OCI-LY1 (cell line): Measurements from ENCODE around the gene PTGER4.
"Not testable (repeated sequence)": the region's sequence is repeated elsewhere in the genome, so short reads cannot be mapped to it uniquely, and the experiment has no call there.

Source experiments
- H2AFZ ChIP-seq: fragments of 200-600 bp; sonication (generic), shearing (Covaris generic); 2 replicates; pipeline ENCODE4 v1.6.0; 2014; ENCODE audit warnings: antibody characterized with exemption, mild to moderate bottlenecking, low read length
- H3F3A ChIP-seq: fragments of 200-600 bp; sonication (generic), shearing (Covaris generic); 2 replicates; pipeline ENCODE4 v1.6.0; 2014; ENCODE audit warnings: mild to moderate bottlenecking, antibody characterized with exemption, low read length, moderate library complexity; ENCODE audit not compliant: insufficient read depth
- H3K27ac ChIP-seq: fragments of 200-600 bp; sonication (generic); 2 replicates; pipeline ENCODE4 v1.5.1; 2014; ENCODE audit warnings: low read length, mixed run types, mild to moderate bottlenecking, low read depth; ENCODE audit not compliant: poor library complexity, severe bottlenecking
- H3K27me3 ChIP-seq: fragments of 200-600 bp; sonication (generic); 2 replicates; pipeline ENCODE4 v1.6.0; 2014; ENCODE audit warnings: antibody characterized with exemption, mild to moderate bottlenecking, low read length, moderate library complexity; ENCODE audit not compliant: insufficient read depth
- H3K36me3 ChIP-seq: fragments of 200-600 bp; sonication (generic); 2 replicates; pipeline ENCODE4 v1.6.1; 2014; ENCODE audit warnings: mild to moderate bottlenecking, antibody characterized with exemption, low read length, moderate library complexity, mixed read lengths; ENCODE audit not compliant: insufficient read depth
- H3K4me1 ChIP-seq: fragments of 200-600 bp; sonication (generic); 2 replicates; pipeline ENCODE4 v1.5.1; 2014; ENCODE audit warnings: mild to moderate bottlenecking, low read length, moderate library complexity; ENCODE audit not compliant: insufficient read depth, severe bottlenecking
- H3K4me2 ChIP-seq: fragments of 200-600 bp; sonication (generic), shearing (Covaris generic); 2 replicates; pipeline ENCODE4 v1.6.1; 2014; ENCODE audit warnings: low read length
- H3K4me3 ChIP-seq: fragments of 200-600 bp; sonication (generic); 2 replicates; pipeline ENCODE4 v1.5.1; 2014; ENCODE audit warnings: low read length, low read depth, mild to moderate bottlenecking, mixed read lengths; ENCODE audit not compliant: poor library complexity, severe bottlenecking
- H3K79me2 ChIP-seq: fragments of 200-600 bp; shearing (Covaris generic); 2 replicates; pipeline ENCODE4 v1.6.1; 2016; ENCODE audit warnings: mixed run types, low read length, mixed read lengths; ENCODE audit not compliant: insufficient read depth
- H3K9ac ChIP-seq: fragments of 200-600 bp; sonication (generic), shearing (Covaris generic); 2 replicates; pipeline ENCODE4 v1.6.1; 2014; ENCODE audit warnings: mild to moderate bottlenecking, low read length, mixed read lengths
- H3K9me2 ChIP-seq: fragments of 200-600 bp; sonication (generic), shearing (Covaris generic); 2 replicates; pipeline ENCODE4 v1.6.1; 2014; ENCODE audit warnings: low read depth, mild to moderate bottlenecking, low read length, mixed read lengths
- H3K9me3 ChIP-seq: fragments of 200-600 bp; shearing (Covaris generic); 2 replicates; pipeline ENCODE4 v1.6.1; 2014; ENCODE audit warnings: low read length, mixed read lengths
- H4K20me1 ChIP-seq: fragments of 200-600 bp; sonication (generic), shearing (Covaris generic); 2 replicates; pipeline ENCODE4 v1.6.0; 2016; ENCODE audit warnings: mild to moderate bottlenecking, low read length; ENCODE audit not compliant: insufficient read depth
- EZH2 ChIP-seq: fragments of 200-600 bp; sonication (generic), shearing (Covaris generic); IDR thresholded peaks from 2 replicates; pipeline ENCODE4 v1.8.0; 2017; ENCODE audit warnings: borderline replicate concordance, mixed run types, mild to moderate bottlenecking, antibody characterized with exemption, low read length, moderate library complexity, mixed read lengths
- TF ChIP-seq, protein P1 (sequence below): fragments of 200-600 bp; sonication (generic), shearing (Covaris generic); IDR thresholded peaks from 2 replicates; pipeline ENCODE4 v1.5.1; 2017; ENCODE audit warnings: mild to moderate bottlenecking, antibody characterized with exemption, low read length, moderate library complexity, mixed read lengths

Gene PTGER4

GRCh38 chr5:40717281-40717680 lies 37.6 kb downstream of the PTGER4 start:
- no peak overlapping the region for H3K4me3 ChIP-seq
- H3K9me3 ChIP-seq = peaks cover 6% of the 10 kb centered on the region; the same call in 1 of the 2 replicates
- H3K9ac ChIP-seq = no peak overlapping the region
- no peak for TF ChIP-seq EZH2
- TF ChIP-seq, protein P1, sequence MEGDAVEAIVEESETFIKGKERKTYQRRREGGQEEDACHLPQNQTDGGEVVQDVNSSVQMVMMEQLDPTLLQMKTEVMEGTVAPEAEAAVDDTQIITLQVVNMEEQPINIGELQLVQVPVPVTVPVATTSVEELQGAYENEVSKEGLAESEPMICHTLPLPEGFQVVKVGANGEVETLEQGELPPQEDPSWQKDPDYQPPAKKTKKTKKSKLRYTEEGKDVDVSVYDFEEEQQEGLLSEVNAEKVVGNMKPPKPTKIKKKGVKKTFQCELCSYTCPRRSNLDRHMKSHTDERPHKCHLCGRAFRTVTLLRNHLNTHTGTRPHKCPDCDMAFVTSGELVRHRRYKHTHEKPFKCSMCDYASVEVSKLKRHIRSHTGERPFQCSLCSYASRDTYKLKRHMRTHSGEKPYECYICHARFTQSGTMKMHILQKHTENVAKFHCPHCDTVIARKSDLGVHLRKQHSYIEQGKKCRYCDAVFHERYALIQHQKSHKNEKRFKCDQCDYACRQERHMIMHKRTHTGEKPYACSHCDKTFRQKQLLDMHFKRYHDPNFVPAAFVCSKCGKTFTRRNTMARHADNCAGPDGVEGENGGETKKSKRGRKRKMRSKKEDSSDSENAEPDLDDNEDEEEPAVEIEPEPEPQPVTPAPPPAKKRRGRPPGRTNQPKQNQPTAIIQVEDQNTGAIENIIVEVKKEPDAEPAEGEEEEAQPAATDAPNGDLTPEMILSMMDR = no peak
- no peaks in the 10 kb centered on the region for H4K20me1 ChIP-seq
- H3K79me2 ChIP-seq = no peaks in the 10 kb centered on the region
- no peak overlapping the region for H3K4me2 ChIP-seq
- no peaks in the 10 kb centered on the region for H3K9me2 ChIP-seq
- no peaks in the 10 kb centered on the region for H3F3A ChIP-seq
- H3K27ac ChIP-seq = no peak overlapping the region
- H3K4me1 ChIP-seq = no peaks in the 10 kb centered on the region
- no peak overlapping the region for H2AFZ ChIP-seq
- H3K36me3 ChIP-seq = peaks cover 22% of the 10 kb centered on the region
- no peaks in the 10 kb centered on the region for H3K27me3 ChIP-seq

DNA sequence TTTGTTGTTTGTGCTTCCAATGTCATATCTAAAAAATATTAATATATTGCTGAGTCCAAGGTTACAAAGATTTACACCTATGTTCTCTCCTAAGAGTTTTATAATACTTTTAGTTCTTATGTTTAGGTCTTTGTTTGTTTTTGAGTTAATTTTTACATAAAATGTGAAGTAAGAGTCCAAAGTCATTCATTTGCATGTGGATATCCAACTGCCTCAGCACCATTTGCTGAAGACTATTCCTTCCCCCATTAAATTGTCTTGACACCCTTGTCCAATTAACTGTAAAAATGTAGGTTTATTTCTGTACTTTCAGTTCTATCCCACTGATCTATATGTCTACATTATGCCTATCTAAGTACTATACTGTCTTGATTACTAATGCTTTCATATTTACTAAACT lies 40.4 kb downstream of the PTGER4 start:
- H3K79me2 ChIP-seq = no peaks in the 10 kb centered on the region
- no peak overlapping the region for H2AFZ ChIP-seq
- H3K36me3 ChIP-seq = peaks cover 28% of the 10 kb centered on the region
- no peak overlapping the region for H3K4me2 ChIP-seq
- H3K4me3 ChIP-seq = no peak overlapping the region
- peaks cover 6% of the 10 kb centered on the region; the same call in 1 of the 2 replicates for H3K9me3 ChIP-seq
- no peaks in the 10 kb centered on the region for H3K9me2 ChIP-seq
- TF ChIP-seq, protein P1 = no peak
- TF ChIP-seq EZH2 = no peak
- no peaks in the 10 kb centered on the region for H3F3A ChIP-seq
- H4K20me1 ChIP-seq = no peaks in the 10 kb centered on the region
- H3K27ac ChIP-seq = no peak overlapping the region
- no peak overlapping the region for H3K9ac ChIP-seq
- no peaks in the 10 kb centered on the region for H3K4me1 ChIP-seq
- H3K27me3 ChIP-seq = no peaks in the 10 kb centered on the region

GRCh38 chr5:40722497-40722911 lies 42.8 kb downstream of the PTGER4 start:
- not testable (repeated sequence) for H3K9me2 ChIP-seq, H3K79me2 ChIP-seq, H3F3A ChIP-seq, H3K27me3 ChIP-seq, H3K27ac ChIP-seq, H4K20me1 ChIP-seq, H2AFZ ChIP-seq, H3K4me3 ChIP-seq, H3K9me3 ChIP-seq, H3K4me2 ChIP-seq, H3K4me1 ChIP-seq, H3K9ac ChIP-seq
- peaks cover 23% of the 10 kb centered on the region for H3K36me3 ChIP-seq

DNA sequence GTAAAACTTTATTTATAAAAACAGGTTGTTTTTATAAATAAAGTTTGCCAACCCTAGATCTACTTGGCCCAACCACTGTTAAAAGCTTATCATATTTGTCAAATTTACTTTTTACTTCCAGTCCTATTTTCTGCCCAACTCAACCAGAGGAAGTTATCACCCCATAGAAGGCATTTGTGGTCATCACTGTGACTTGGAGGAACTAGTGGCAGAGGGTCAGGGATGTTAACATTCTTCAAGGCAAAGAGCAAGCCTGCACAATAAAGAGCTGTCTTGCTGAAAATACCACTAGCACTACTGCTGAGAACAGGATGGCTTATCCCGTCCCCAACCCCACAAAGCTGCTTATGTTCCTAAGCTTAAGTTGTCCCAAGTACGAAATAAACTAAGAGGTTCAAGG lies 53.7 kb downstream of the PTGER4 start:
- Histone ChIP-seq H3K79me2 (no peaks in the 10 kb centered on the region), H3K9me3 (no peaks in the 10 kb centered on the region), H3K4me2 (no peak overlapping the region), H2AFZ (no peak overlapping the region), H3K27ac (no peak overlapping the region), H3K36me3 (no peaks in the 10 kb centered on the region; the same call in 1 of the 2 replicates), H4K20me1 (no peaks in the 10 kb centered on the region), H3F3A (no peaks in the 10 kb centered on the region), H3K9ac (no peak overlapping the region), H3K27me3 (no peaks in the 10 kb centered on the region), H3K4me1 (no peaks in the 10 kb centered on the region), H3K9me2 (no peaks in the 10 kb centered on the region), H3K4me3 (no peak overlapping the region)
- TF ChIP-seq, protein P1 = no peak
- no peak for TF ChIP-seq EZH2
